HG02885 (cell line): ENCODE results near the gene ZSCAN16.

Experiments
- ATAC-seq: cut with Tn5 transposase; IDR thresholded peaks from one replicate; pipeline ENCODE4 v1.9.1; 2021; ENCODE audit warnings: mild to moderate bottlenecking; ENCODE audit not compliant: unreplicated experiment, poor library complexity

The ZSCAN16 gene

DNA sequence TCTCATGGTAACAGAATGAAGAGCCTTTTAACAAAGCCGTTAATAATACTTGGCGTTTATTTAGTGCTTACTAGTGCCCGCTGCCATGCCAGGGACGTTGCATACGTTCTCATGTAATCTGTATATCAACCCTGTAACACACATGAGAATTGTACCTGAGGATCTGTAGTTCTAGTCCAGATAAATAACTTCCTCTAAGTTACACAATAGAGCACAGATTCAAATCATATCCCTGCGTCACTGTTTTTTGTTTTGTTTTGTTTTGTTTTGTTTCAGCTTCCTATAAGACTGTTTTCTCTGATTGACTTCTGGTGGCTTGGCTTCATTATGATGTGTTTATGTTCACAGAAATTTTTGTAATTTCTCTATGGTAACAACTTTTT lies 553 bp downstream of the ZSCAN16 start:
- no peak for ATAC-seq

DNA sequence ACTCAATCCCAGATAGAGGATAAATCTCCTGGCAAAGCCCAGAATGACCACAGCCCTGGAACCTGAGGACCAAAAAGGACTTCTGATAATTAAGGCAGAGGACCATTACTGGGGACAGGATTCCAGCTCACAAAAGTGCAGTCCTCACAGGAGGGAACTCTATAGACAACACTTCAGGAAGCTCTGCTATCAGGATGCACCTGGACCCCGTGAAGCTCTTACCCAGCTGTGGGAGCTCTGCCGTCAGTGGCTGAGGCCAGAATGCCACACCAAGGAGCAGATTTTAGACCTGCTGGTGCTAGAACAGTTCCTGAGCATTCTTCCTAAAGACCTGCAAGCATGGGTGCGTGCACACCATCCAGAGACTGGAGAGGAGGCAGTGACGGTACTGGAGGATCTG lies 992 bp downstream of the ZSCAN16 start:
- no peak for ATAC-seq

DNA sequence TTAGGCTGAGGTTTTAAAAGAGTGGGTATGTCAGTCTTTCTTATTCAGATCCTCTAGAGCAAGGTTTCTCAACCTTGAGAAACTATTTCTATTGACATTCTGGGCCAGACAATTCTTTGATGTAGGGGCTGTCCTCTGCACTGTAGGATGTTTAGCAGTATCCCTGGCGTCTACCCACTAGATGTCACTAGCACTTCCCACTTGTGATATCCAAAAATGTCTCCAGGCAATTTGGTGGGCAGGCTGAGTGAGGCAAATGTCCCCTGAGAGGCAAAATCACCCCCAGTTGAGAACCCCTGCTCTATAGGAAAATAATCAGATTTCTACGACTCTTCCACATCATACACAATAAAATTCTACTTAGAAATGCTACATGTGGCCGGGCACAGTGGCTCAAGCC lies 9.6 kb downstream of the ZSCAN16 start:
- ATAC-seq, result no peak

DNA sequence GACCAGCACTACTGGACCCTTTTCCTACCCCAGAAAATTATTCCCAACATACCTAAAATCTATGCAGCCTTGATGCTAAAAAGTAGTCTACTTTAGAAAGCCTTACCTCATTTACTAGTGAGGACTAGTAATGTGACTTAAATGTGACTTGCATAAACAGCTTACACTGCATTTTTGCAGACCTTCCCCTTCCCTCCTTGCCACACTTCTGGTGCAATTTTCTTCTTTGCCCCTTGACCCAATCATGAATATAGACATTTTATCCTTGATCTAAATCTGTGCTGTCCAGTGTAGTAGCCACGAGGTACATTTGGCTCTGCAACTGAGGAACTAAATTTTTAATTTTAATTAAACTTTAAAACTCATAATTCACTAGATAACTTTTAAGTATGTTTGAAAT lies 10.3 kb downstream of the ZSCAN16 start:
- ATAC-seq, result no peak

DNA sequence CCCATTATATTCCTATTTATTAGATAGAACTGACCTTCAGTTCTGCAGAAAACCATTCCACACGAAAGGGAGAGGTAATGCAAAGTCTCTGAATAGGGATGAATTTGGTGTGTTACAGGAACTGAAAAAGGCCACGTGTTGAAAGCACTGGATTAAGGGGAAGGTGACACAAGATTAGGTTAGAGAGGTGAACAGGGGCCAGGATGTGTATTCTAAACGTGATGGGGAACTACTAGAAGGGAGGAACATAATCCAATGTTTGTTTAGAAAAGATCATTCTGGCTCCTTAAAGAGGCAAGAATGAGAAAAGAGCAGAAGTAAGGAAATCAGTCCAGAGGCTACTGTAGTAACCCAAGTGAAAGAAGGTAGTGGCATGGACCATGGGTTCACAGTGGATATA lies 11.0 kb downstream of the ZSCAN16 start:
- no peak for ATAC-seq

DNA sequence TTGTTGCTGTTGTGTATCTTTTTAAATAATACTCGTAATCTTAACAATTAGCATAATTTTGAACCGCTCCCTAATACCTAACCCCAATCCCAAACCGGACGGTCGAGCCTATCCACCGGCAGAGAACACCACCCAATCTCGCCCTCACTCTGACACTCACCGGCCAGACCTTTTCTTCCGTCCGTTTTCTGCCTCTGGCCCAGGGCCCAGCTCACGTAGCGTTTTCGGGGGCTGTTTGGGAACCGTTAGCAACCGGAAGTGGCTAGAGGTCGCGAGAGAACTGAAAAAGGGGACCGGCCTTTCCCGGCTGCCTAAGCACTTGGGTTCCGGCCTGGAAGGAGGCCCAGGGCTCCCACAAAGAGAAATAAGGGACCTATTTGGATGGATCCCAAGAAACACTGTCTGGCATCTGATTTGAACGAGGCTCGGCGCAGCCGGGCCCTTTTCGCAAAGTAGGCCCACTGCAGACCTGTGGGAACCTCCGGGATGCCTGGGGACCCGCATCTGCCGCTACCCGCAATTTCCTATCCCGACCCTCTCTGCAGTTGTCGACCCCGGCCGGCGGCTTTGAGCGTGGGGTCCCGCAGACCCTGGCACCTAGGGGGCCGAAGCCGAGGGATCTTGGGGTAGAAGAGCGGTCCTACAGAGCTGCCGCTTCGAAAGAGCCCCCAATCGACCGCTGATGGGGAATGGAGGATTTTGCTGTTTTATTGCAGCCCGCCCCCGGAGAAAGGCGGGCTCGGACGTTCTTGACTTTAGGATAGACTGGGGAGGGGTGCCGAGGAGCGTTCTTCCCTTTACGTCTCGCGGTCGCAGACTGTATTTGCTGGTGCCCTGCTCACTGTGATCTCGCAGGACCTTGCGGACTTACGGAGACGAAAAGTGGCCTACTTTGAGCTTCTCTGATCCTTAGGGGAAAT lies 12.4 kb downstream of the ZSCAN16 start:
- ATAC-seq, result peak; percentile 67

DNA sequence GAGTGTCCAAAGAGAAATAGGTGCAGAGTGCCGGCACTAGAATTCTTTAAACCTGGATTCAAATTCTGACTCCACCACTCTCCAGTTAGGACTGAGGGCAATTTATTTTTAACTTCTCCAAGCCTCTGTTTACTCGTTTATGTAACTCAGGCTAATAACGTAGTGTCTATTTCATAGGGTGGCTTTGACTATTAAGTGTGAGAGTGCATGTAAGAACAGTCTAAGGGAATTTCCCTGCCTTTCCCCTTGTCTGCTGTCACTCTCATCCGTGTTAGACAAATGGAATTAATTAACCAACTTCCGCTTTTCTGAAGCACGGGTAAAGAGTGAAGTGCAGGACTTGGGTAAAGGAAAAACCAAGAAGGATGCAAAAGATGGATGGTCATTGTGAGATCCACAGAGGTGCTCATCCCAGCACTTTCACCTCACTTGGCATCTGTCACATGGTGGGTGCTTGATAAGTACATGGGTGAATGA lies 13.1 kb downstream of the ZSCAN16 start:
- peak; percentile 24 for ATAC-seq

DNA sequence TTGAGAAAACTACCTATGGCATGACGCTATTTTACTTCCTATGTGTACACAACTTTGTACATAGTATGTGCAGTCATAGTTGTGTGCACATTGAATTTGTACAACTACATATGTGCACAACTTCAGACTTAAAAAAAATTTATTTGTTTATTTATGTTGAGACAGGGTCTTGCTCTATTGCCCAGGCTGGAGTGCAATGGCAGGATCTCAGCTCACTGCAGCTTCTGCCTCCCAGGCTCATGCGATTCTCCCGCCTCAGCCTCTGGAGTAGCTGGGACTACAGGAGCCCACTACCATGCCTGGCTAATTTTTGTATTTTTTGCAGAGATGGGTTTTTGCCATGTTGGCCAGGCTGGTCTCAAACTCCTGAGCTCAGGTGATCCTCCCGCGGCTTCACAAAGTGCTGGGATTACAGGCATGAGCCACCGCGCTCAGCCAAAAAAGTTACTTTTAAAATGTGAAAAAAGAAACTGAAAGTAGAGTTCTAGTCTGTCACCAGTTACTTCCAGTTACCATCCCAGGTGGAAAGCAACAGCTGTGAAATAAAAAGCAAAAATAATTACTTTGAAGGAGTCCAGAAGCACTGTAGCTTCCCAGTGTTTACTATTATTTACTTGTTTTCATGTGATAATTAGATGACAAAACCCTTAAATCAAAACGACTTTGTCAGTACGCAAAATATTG lies 15.6 kb downstream of the ZSCAN16 start:
- no peak for ATAC-seq

DNA sequence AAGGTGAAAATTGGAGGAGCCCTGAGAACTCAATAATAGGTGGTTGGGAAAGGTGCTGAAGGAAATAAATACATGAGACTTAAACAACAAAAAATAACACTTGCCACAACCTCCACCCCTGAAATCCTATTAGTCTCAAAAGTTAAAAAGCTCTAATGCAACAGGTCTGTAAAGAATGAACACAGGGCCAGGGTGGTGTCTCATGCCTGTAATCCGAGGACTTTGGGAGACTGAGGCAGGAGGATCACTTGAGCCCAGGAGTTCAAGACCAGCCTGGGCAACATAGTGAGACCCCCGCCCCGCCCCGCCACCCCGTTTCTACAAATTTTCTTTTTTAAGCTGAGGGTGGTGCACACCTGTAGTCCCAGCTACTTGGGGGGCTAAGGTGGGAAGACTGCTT lies 16.2 kb downstream of the ZSCAN16 start:
- ATAC-seq, result no peak

DNA sequence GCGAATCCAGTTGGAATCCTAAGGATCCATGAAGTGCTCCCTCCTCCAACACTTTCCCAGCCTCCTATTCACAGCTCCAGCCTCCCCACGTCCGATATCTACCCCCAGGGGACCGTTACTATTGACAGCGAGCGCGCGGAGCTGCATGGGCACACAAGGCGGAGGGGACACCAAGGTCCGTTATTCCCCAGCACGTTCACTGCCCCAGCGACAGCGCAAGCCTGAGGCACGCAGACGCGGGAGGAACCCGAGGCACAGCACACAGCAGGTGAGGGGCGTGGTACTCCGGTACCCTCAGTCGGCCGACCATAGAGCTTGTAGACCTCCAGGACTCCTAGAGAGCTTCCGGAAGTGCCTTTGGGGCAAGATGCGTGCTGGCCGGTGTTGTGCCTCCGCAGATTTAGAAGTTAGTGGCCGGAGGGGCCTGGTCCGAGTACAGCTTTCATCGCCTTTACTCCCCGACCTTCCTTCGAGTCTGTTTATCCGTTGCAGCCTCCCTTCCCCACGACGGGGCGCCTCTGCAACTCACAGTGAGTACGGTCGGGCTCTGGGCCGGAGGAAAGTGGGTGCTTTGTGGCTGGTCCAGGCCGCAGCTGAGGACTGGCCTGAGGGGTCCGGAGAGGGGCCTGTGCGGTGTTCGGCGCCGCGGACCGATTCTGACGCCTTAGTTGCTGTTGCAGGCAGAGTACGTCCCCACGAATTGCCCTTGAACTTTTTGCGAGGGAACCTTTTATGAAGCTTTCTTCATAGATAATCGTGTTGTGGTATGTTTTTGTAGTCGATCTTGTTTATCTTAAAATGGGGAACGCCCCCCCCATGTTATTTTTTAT lies 17.3 kb downstream of the ZSCAN16 start, which contains the start of gene ZKSCAN8:
Gene ZKSCAN8 (plus strand): TSS at position 384 of the 830 bp plus-strand sequence. CDS start 6,525 bp downstream, outside the sequence.
- ATAC-seq, result peak; percentile 87

DNA sequence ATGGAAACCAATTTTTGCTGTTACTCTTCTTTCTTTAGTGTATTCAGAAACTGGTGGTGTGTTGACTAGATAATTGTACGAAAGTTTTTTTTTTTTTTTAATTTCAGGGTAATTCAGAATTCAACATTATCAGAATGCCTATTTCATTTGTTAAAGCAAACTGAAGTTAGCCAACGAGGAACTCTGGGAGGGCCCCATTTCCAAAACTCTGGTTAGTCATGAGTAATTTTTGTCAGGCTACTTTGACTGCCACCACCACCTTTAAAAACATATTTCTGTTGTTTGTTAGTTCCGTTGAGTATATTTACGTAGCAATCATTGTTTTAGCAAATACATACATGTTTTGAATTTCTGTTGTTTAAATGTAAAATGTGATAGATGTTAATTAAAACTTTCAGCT lies 18.0 kb downstream of the ZSCAN16 start:
- ATAC-seq, result no peak

DNA sequence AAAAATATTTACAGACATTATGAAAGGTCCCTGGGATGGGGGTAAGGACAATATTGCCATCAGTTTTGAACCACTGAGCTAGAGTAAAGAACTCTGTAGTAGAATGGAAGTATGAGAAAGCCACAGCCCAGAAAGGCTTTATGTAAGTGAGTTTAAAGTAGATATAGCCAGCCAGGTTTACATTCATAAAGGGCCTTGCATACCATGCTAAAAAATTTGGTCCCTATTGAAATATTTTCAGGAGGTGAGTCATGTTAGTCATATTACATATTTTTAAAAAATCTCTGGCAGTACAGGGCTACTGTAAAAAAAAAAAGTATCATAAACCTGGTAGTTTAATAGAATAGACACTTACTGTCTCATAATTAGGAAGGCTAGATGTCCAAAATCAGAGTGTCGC lies 20.8 kb downstream of the ZSCAN16 start:
- ATAC-seq, result no peak

DNA sequence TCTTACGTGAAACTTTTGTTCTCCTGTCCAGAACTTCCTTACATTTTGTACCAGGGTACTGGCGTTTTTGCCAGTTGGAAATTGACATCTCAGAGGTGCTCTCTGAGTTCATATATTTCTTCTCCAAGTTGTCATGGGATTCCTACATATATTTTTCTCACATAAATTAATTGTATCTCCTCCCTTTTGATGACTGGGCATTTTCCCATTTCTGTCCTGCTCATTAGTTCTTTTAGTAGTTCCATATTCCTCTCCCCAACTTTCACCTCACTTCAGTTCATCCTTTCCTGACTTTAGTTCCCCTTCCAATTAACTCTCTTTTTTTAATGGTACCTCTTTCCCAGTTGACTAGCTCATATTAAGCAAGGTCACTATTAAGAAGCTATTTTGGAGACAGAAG lies 28.1 kb downstream of the ZSCAN16 start:
- no peak for ATAC-seq

DNA sequence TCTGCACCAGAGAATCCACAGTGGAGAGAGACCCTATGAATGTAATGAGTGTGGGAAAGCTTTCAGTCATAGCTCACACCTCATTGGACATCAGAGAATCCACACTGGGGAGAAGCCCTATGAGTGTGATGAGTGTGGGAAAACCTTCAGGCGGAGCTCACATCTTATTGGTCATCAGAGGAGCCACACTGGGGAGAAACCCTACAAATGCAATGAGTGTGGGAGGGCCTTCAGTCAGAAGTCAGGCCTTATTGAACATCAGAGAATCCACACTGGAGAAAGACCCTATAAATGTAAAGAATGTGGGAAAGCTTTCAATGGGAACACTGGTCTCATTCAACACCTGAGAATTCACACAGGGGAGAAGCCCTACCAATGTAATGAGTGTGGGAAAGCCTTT lies 29.1 kb downstream of the ZSCAN16 start:
- no peak for ATAC-seq

DNA sequence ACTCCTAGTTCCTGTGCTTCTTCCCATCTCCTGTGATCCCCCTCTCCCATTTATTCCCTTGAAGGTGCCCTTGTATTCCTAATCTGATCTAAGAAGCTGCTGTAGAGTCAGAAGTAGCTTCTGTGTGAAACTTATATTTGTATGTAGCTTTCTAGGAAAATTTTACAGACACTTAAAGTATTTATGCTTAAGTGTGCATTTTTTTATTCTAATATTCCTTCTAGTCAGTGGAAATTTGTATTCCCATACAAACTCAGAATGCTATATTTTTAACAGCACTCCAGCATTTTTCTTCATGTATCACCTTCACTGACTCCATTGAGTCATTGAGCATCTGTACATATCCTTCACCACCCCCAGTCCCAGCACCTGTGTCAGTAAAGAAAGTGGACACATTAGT lies 29.9 kb downstream of the ZSCAN16 start:
- no peak for ATAC-seq

DNA sequence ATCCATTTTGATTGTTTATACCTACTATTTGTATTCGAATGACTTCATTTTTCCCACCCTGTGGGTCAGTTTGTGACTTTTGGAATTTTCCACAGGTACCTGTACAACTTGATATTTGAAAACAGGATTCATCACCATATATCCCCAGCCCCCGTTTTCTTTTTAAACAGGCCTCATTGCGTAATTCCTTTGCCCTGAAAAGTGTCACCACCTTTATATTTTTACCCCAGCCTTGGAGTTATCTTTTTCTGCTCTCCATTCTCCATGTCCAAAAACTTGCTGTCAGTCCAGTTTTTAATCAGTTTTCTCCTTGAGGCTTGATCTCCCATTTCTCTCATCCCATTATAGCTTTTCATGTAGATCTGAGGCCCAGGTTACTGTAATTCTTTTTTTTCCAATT lies 33.9 kb downstream of the ZSCAN16 start:
- no peak for ATAC-seq

DNA sequence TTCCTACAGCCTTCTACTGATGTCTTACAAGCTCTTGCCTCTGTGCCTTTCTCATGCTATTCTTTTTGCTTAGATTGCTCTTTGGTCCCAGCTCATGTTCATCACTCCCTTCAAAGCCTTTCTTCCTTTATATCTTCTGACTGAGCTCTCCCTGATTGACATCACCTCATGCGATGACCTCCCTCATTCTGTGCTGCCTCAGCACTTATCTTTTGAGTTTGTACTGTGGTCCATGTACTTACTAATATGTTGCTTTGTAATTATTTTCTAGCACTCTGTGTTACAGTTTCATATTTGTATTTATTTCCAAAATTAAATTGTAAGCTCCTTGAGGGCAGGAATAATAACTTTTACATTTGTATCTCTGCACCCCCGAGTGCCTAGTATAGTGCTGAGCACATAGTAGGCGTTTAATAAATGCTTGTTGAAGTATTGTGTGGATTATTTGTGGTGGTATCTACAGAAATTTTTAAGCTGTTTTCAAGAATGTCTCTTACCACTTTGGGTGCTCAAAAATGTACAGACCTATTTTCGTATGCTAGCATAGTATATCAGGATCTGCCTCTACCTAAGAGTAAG lies 34.7 kb downstream of the ZSCAN16 start:
- ATAC-seq, result no peak

DNA sequence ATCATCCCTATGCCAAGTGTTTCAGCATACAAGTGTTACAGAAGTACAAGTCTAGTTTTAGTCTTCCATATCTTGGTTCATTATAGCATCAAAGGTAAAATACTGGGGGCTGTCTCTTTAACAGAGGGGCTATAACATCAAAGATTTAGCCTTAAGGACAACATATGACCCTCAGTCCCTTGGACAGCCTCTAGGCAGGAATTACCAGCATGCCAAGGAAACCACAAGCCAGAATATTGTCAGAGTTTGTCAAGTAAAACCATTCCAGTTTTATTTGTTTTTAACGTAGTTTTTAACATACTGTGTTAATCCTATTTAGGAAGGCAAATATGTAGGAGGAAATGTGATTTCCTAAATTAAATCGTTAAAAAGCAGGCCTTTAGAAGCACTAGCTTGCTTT lies 35.8 kb downstream of the ZSCAN16 start:
- no peak for ATAC-seq

DNA sequence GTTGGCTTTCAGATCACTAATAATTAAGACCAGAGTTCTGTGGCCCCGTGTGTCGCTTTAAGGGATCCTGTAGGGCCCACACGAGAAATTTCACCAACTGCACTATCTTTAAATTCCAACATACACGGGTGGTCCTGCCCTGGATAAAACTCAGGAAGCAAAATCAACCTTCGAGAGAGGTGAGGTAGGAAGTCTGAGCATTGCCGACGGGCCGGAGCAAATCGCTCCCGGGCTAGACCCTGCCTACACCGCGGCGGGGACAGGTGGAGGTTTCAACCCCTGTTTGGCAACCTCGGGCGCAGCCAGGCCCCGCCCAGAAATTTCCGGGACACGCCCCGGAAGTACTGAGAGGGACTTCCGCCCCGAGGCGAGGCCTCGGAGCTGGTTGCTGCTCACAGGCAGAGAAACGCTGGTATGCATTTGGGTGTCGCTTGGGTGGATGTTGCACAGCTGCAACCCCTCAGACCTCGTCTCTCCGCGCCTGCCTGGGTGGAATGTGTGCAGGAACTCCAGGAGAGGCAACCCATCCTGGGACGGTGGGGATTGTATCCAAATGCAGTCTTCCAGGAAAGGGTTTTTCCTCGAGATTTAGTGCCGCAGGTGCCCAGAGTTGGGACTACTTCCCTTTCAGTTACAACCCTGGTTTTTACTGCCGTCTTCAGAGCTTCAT lies 37.1 kb downstream of the ZSCAN16 start:
- peak; percentile 93 for ATAC-seq

DNA sequence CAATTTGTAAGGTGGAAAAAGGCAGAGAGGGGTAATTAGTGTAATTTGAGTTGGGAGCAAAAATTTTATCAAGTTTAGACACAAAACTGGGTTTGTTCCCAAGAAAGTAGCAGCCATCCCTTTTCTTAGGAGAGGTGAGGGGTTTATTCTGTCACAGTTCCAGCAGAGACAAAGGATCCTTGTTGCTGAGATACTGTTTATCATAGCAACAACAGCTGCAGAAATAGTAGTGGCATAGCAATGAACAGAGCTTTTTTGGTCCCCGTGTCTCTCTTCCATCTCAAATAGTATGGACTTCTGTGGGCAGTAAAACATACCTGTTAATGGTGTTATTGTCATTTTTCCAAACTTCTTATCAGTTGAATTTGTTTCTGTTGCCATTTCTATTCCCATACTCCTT lies 41.2 kb downstream of the ZSCAN16 start:
- ATAC-seq, result no peak
